T follicular helper cell (primary cell): ENCODE data around the gene FAM13A.
"Not testable (repeated sequence)": the region's sequence is repeated elsewhere in the genome, so short reads cannot be mapped to it uniquely, and the experiment has no call there.

Source experiments
- DNase-seq: peaks from one replicate; pipeline ENCODE4 v3.0.0-alpha.2; 2020; ENCODE audit warnings: low read depth

Gene FAM13A

DNA sequence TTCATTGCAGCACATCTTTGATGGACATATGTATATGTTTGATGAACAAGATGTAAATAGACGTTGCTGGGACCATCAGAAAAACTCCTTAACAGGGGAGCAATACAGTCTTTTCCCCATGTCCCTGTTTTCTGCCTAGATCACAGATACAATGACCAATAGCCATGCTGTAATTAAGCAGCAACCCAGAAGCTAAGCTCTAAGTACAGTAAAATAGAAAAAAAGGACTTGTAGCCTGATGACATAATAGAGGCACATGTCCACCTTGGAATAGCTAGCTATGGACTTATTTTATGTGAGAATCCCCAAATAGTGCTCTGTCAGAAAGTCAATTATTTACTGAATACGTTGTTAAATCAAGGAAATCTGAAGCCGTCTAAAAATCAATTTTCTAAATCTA lies 14.9 kb downstream of the FAM13A start:
- DNase-seq, result no peak

DNA sequence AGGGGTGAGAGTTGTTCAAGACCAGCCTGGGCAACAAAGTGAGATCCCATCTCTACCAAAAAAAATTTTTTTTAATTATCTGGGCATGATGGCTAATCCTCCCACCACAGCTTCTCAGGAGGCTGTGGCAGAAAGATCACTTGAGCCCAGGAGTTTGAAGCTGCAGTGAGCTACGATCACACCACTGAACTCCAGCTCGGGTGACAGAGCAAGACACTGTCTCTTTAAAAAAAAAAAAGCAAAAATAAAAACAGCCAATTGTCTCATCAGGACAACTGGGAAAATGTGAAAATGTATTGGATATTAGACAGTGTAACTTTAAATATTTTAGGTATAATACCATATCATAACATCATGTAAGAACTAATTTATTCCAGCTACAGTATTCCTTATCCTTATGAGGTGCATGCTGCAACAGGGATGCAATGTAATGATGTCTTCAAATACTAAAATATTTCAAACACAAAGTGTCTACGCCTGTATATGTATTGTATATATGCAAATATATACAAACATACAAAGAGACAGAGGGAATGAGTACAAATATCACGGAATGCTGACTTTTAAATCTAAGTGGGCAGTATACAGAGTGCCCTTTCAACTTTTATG lies 17.2 kb downstream of the FAM13A start:
- DNase-seq, result no peak

DNA sequence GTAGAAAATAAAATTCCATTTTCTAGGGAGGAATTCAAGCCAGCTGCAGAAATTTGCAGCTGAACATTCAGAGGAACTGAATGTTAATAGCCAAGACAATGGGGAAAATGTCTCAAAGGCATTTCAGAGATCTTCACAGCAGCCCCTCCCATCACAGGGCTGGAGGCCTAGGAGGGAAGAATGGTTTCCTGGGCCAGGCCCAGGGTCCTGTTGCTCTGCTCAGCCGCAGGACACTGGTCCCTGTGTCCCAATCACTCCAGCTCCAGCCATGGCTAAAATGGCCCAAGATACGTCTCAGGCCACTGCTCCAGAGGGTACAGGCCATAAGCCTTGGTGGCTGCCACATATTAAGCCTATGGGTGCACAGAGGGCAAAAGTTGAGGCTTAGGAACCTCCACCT lies 20.4 kb downstream of the FAM13A start:
- no peak for DNase-seq

DNA sequence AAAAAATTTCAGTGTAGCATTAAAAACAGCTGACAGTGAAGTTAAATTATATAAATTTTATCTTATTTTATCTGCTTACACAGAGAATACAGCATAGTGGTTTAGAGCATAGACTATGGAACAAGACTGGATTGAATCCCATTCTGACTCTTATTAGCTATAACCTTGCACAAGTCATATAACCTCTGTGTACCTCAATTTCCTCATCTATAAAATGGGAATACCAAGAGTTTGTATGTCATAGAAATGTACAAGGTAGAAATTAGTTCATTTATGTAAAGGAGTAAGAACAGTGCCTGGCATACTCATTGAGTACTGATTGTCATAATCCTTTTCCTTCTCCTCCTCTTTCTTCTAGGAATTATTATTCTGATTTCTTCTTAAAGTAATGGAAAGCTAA lies 25.7 kb downstream of the FAM13A start:
- no peak for DNase-seq

DNA sequence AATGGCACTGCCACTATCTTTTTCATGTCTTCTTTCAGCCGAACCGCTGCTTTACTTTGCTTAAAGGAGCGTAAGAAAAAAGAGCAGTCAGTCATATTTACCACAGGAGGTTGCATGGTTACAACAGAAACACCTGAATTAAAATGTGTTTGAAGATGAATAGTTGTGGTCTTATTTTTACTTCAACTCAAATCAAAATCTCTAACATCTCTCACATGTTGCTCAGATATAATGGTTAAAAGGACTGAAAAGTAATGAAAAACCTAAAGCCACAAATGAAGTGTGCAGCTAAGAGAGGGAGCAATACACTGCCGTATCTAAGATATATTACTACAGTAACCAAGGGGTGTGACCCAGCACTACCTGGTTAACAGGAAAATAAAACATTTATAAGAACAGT lies 27.4 kb downstream of the FAM13A start:
- DNase-seq, result no peak

DNA sequence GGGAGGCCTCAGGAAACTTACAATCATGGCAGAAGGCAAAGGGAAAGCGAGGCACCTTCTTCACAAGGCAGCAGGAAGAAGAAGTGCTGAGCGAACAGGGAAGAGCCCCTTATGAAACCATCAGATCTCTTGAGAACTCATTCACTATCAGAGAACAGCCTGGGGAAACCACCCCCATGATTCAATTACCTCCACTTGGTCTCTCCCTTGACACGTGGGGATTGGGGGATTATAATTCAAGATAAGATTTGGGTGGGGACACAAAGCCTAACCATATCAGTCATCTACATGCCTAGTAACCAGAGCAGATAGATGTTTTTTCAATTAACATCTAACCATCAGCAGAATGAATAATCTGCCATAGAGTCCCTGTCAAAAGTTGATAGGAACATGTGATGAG lies 30.4 kb downstream of the FAM13A start:
- no peak for DNase-seq

DNA sequence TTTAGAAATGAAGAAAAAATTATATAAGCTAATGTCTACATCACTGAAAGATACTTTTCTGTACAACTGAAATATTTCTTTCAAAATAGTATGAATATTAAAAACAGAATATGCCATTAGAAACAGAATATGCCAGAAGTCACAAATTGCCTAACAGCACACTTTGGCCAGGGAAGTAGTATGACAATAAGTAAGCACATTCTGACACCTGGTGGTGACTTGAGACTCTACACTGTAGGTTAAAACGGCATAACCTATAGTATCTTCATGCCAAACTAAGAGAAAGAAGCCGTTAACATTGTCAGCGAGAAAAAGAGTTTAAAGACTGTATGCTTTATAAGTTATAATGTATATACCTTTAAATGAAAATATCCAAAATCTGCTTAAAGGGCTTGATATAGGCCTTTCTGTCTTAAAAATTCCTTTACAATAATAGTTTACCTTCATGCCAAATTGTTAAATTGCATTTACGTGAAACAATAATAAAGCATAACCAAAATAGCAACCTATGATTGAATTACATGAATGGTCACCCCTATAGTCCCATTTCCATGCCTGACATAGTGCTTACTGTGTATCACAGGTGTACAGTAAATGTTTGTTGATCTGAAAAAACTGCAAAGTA lies 32.8 kb downstream of the FAM13A start:
- DNase-seq, result peak; percentile 49

DNA sequence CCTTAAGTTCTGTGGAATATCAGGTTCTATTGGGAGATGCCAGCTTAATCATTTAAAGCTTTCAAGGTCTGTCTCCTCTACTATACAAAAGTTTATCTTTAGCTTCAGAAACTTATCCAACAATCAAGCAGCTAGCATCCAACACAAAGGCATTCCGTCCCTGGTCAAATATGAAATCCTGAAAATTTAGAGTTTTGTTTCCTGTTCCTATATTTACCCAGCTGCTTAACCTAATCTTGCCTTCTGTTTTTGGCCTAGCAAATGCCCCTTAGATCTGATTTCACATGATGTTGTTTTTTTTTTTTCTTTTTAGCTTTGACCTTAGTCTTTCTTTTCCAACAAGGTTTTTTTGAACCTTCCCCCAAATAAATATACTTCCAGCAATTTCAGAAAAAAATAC lies 33.8 kb downstream of the FAM13A start:
- DNase-seq, result no peak

DNA sequence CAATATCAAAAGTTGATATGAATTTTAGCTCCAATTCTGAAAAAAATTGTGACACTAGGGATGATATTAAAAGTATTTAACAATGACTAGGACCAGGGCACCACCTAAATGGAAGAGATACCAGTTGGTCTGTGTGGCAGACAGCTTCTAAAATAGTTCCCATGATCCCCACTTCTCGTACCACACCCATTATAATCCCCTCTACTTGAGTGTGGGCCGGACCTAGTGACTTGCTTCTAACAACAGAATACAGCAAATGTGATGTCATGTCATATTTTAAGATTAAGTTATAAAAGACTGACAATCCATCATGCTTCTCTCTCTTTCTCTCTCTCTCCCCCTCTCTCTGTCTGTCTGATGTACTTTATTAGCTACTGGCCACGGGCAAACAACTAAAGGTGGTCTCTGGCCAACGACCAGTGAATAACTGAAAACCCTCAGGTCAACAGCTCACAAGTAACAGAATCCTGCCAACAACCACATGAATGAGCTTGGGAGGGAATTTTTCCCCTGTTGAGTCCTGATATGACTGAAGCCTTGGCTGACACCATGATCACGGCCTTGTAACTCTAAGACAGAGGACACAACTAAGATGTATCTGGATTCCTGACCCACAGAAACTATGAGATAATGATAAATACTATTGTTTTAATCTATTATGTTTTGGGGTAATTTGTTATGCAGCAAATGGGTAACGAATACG lies 34.4 kb downstream of the FAM13A start:
- no peak for DNase-seq

DNA sequence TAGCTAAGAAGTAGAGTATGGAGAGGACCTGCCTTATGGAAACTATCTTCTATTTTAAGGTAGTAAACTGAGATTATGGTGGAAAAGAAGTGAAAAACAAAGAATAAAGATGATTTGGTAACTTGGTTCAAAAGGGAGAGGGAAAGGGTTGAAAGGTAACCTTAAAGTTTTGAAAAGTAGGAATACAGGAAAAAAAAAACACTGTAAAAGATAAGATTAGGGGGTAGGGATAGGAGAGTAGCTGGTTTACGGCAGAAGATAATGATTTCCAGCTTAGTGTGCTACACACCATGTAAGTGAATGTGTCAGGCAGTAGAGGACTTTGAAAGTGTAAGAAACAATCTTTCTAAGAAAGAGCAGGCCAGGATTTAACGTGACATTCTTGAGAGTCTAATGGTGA lies 35.3 kb downstream of the FAM13A start:
- no peak for DNase-seq

DNA sequence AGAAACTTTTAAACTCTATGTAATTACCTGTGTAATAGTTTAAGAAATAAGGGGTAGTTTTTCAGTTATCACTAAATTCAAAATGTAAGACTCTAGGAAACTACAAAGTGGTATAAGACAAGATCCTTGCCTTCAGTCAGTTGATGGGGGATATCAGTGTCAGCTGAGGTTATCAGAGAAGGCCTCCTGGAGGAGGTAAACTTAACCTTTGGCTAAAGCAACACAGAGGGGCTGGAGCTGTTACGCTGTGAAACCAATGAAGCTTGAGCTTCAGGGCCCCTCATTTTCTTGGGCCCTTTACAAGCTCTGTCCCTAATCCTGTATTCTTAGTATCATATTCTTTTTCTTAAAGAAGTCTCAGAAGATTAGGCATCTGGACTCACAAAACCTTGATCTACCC lies 35.9 kb downstream of the FAM13A start:
- DNase-seq, result no peak

DNA sequence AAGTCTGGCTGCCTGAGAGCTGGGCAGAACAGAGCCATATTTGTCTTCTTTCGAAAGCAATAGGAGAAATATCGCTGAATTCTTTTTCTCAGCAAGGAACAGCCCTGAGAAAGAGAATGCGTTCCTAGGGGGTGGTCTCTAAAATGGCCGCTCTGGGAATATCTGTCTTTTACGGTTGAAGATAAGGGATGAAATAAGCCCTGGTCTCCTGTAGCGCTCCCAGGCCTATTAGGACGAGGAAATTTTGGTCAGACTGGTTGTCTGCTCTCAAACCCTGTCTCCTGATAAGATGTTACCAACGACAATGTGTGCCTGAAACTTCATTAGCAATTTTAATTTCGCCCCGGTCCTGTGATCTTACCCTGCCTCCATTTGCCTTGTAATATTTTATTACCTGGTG lies 42.1 kb downstream of the FAM13A start:
- DNase-seq, result not testable (repeated sequence)

DNA sequence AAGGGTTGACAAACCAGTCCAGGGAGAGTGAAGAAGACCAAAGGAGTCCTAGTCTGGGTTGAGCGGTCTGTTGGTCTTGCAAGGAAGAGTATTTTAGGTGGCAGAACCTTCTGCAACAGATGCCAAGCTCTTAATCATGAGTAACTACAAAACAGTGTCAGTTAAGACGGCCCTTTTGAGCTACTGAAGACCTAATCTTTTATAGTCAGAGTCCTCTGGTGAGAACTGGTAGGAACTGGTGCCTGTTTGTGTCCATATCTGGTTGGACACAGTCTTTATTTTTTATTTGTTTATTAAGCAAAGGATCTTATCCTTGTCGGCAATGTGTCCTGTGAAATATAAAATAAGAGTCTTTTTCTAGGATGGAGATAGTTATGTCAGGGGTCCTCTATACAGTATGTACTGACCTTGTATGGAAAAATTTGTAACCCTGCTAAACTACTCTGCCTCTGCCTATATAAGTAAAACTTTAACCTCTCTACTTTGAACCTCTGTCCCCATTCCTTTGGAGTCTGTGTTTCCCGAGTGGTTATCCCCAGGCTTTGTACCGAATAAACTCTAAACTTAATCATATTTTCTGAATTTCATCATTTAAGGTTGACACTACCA lies 47.1 kb downstream of the FAM13A start:
- no peak for DNase-seq

DNA sequence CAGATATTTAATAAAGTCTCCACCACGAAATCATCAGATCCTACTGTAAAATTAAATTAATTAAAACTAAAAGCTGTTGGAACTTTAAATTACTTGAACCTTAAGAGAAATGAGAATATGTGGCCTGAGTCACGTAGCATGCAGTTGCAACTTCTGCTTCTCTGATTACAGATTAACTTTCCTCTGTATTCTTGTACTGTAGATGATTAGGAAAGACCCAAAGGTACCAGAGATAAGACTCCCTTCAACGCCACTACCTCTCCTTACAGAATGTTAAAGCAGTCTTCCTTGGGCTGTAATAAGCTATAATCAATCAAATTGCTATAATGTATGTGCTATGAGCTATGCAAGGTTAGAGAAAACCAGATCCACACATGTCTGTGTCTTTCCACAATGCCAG lies 47.9 kb downstream of the FAM13A start:
- no peak for DNase-seq

DNA sequence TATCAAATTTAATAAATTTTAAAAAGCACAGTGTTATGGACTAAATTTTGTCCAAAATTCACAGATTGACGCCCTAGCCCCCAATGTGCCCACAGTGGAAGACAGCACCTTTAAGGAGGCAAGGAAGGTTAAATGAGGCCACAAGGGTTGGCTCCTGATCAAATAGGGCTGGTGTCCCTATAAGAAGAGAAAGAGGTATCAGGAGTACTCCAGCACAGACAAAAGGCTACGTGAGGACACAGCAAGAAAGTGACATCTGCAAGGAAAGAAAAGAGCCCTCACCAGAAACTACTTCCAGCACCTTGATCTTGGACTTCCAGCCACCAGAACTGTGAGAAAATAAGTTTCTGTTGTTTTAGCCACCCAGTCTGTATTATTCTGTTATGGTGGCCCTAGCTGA lies 48.8 kb downstream of the FAM13A start:
- DNase-seq, result no peak

DNA sequence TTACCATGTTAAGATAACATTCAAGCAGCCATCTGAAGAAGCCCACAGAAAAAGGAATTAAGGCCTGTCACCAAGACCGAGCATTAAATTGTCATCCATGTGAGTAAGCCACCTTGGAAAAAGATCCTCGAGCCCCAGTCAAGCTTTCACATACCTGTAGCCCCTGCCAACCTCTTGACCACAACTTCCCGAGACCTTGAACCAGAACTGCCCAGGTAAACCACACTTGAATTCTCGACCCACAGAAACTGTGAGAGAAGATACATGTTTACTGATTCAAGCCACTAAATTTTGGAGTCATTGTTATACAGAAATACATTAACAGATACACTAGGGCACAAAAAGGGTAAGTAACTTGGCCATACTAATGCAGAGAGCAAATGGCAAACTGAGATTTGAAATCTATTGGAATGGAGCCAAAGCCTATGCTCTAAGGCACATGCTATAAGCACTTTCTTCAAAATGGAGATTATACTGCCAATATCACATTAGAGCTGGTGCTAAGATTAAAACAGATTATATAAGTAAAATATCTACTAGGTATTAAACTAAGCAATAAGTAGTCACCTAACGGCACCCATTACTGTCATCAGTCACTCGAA lies 49.5 kb downstream of the FAM13A start:
- no peak for DNase-seq

DNA sequence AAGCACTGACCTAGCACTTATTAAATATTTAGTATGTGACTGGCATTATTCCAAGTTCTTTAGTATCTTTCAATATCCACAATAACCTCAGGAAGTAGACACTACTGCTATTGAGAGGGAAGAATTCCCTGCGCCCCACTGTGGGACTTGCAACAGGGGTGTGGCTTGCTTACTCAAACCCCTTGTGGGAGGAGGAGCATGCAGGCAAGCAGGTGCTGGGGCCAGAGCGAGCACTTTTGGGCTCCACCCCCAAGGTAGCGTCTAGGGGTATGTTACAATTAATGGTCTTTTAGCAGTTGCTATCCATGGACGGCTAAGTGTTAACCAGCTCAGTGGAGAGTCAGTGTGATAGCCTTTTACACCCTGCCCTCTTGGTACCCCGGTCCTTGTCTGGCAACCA lies 50.7 kb downstream of the FAM13A start:
- no peak for DNase-seq

DNA sequence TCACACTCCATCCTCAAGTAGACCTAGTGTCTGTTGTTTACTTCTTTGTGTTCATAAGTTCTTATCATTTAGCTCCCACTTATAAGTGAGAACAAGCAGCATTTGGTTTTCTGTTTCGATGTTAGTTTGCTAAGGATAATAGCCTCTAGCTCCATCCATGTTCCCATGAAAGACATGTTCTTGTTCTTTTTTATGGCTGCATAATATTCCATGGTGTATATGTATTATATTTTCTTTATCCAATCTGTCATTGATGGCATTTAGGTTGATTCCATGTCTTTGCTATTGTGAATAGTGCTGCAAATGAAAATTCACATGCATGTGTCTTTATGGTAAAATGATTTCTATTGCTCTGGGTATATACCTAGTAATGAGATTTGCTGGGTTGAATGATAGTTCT lies 51.9 kb downstream of the FAM13A start:
- not testable (repeated sequence) for DNase-seq

DNA sequence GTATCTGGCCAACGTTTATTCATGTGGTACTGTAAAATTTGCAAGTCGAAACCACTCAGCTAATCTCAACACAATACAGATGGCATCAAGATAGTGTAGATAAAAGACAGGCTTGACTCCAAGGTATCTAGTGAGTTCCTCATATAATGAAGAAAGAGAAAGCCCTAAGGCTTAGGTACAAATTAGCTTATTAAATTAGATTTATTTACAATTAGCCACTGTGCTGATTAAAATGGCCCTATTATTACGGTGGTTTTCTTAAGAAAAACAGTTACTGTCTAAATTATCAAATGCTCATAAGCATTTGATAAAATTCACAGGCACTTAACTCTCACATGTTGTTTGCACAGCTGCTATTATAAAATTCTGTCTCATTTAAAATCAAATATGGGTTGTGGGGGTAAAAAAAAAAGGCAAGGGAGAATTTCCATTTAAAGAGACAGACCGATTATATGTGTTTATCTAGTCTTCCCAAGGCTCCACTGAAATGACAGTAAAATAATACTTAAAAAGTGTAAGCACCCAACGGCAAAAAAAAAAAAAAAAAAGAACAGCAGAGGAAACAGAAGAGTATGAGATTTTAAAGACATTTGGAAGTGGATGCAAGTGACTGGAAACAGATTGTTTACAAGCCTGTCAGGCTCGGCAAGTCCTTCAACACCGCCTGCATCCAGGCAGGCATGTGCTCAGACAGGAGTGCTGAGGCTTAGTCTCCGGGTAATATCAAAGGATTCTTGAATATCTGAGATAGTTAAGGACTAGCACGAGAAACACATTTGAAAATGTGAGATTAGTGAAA lies 55.1 kb downstream of the FAM13A start:
- no peak for DNase-seq

DNA sequence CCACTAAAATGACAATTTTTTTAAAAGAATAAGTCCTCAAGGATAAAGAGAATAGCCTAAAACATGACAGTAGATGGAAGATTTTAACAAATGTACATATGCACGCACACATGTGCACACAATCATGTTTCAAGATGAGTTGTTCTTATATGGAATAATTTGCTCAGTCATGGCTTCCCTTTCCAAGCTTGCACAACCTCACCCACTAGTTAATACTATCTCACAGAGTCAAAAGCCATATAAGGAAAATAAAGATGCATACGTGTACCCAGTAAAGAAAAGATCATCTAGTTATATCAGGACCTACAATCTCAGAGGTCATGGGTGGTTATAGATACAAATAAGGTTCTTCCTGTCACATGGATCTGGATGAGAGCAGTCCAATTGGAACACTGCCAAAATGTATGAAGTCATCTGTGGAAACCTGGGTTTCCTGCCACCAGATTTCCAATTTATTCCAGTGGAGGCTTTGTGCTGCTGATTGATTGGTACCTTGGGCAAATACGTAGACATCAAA lies 56.1 kb downstream of the FAM13A start:
- no peak for DNase-seq

DNA sequence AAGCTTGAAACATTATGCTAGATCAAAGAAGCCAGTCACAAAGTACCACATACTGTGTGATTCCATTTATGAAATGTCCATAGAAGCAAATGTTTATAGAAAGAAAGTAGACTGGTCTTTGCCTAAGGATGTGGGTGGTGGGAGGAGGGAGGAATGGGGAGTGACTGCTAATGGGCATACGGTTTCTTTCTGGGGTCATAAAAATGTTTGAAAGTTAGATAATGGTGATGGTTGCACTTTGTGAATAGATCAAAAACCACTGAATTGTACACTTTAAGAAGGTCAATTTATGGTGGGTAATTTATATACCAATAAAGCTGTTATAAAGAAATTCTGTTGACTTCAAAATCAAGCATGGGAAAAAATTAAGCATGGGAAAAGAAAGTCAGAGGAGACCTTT lies 56.6 kb downstream of the FAM13A start:
- DNase-seq, result no peak
